Measurements from ENCODE around the gene OR52K1. TPM values are rescaled to one million over a fixed set of nuclear protein-coding genes. Genes with fewer than 3 reads are reported as not detected.

The OR52K1 gene
- total RNA-seq, 1 experiment from 2014 or later: not detected

- no peak for DNase-seq (ENCODE audit: low read depth, low spot score)
- H3K36me3 ChIP-seq (ENCODE audit: control insufficient read depth in 1 of 2, insufficient read depth in 2 of 2, low read length in 2 of 2): no peaks in the 10 kb centered on the region
- no peak overlapping the region for H3K4me2 ChIP-seq (ENCODE audit: low read length)
- no peaks in the 10 kb centered on the region for H3K4me1 ChIP-seq (ENCODE audit: control insufficient read depth in 1 of 2, insufficient read depth in 2 of 2, low read length in 2 of 2)
- ATAC-seq: no peak
- POLR2A ChIA-PET: no interaction called here
- TF ChIP-seq EZH2 (IDR thresholded peaks at IDR 0.05) (no peak), CEBPB (IDR thresholded peaks at IDR 0.05; ENCODE audit: low read depth) (no peak), ZNF274 (IDR thresholded peaks at IDR 0.05; ENCODE audit: low read depth, low read length) (no peak), SP1 (IDR thresholded peaks at IDR 0.05; ENCODE audit: low read depth) (no peak), ATF3 (IDR thresholded peaks at IDR 0.05) (no peak), EZH2phosphoT487 (IDR thresholded peaks at IDR 0.05; ENCODE audit: borderline replicate concordance) (no peak)
- H3K4me3 ChIP-seq (replicated peaks in 1 of 2; ENCODE audit: low read depth in 1 of 2, low read length in 2 of 2): no peak overlapping the region
- no TSS peak for BruUV-seq (replicated peaks)
- no peaks in the 10 kb centered on the region for H4K20me1 ChIP-seq (ENCODE audit: insufficient read depth)
- H2AFZ ChIP-seq (ENCODE audit: low read depth, low read length, poor library complexity, severe bottlenecking): no peak overlapping the region
- no peak overlapping the region for H3K9ac ChIP-seq (ENCODE audit: low read length)
- H3K9me2 ChIP-seq (ENCODE audit: insufficient read depth): no peaks in the 10 kb centered on the region
- H3K27me3 ChIP-seq (ENCODE audit: insufficient read depth, low read length): peaks cover 35% of the 10 kb centered on the region
- H3K79me2 ChIP-seq (ENCODE audit: insufficient read depth, low read length): no peaks in the 10 kb centered on the region
- intact Hi-C loops (cut with micrococcal nuclease): no loop called here
- H3K9me3 ChIP-seq (ENCODE audit: control insufficient read depth in 1 of 2, insufficient read depth in 1 of 2, low read depth in 1 of 2, low read length in 2 of 2): no peaks in the 10 kb centered on the region
- CTCF ChIA-PET: interaction anchor here (5.6 kb wide), 1 partner anchor 305 kb away, joined by 62 read pairs; no protein-coding TSS in a partner anchor
- RAD21 ChIA-PET (ENCODE audit: low non-redundant PET in 1 of 2, low total read pairs in 2 of 2, uncharacterized antibody in 2 of 2, unreplicated experiment in 2 of 2): no interaction called here
- no peak overlapping the region for H3K27ac ChIP-seq (ENCODE audit: low read depth, low read length)
Observed at GRCh38 chr11:4491878-4492606, 9.6 kb downstream of the OR52K1 start.

- Histone ChIP-seq H3K4me3 (replicated peaks in 1 of 2; ENCODE audit: low read depth in 1 of 2, low read length in 2 of 2) (no peak overlapping the region), H3K79me2 (ENCODE audit: insufficient read depth, low read length) (no peaks in the 10 kb centered on the region), H3K27me3 (ENCODE audit: insufficient read depth, low read length) (peaks cover 45% of the 10 kb centered on the region), H3K9me3 (ENCODE audit: control insufficient read depth in 1 of 2, insufficient read depth in 1 of 2, low read depth in 1 of 2, low read length in 2 of 2) (no peaks in the 10 kb centered on the region), H3K9me2 (ENCODE audit: insufficient read depth) (no peaks in the 10 kb centered on the region), H4K20me1 (ENCODE audit: insufficient read depth) (no peaks in the 10 kb centered on the region), H2AFZ (ENCODE audit: low read depth, low read length, poor library complexity, severe bottlenecking) (no peak overlapping the region), H3K4me1 (ENCODE audit: control insufficient read depth in 1 of 2, insufficient read depth in 2 of 2, low read length in 2 of 2) (no peaks in the 10 kb centered on the region), H3K27ac (ENCODE audit: low read depth, low read length) (no peak overlapping the region), H3K4me2 (ENCODE audit: low read length) (no peak overlapping the region), H3K36me3 (ENCODE audit: control insufficient read depth in 1 of 2, insufficient read depth in 2 of 2, low read length in 2 of 2) (no peaks in the 10 kb centered on the region), H3K9ac (ENCODE audit: low read length) (no peak overlapping the region)
- ATAC-seq (peak; percentile 29), DNase-seq (ENCODE audit: low read depth, low spot score) (no peak)
- ChIA-PET POLR2A (interaction anchor here (0.6 to 1.5 kb wide), 2 partner anchors 306 to 317 kb away, joined by 4 to 6 read pairs; no protein-coding TSS in a partner anchor), RAD21 (ENCODE audit: low non-redundant PET in 1 of 2, low total read pairs in 2 of 2, uncharacterized antibody in 2 of 2, unreplicated experiment in 2 of 2) (interaction anchor here (0.9 to 1.5 kb wide), 2 partner anchors 306 to 307 kb away, joined by 3 to 6 read pairs; no protein-coding TSS in a partner anchor), CTCF (interaction anchor here (0.5 to 5.6 kb wide), 7 partner anchors 9 to 310 kb away, joined by 3 to 62 read pairs (median 4); partner anchors contain the start of gene OR52K1)
- TF ChIP-seq ZBTB33 (IDR thresholded peaks at IDR 0.05; ENCODE audit: extremely low read depth, insufficient replicate concordance, low read length) (no peak), CTCF (IDR thresholded peaks at IDR 0.05 in 2 of 3, conservative IDR thresholded peaks at IDR 0.05 in 1 of 3; ENCODE audit: borderline replicate concordance in 1 of 3, insufficient read depth in 1 of 3, low read depth in 2 of 3, low read length in 2 of 3) (0 out of 6 replicates have a peak, but pooled peaks of 1 of the 3 experiments have one; percentile 1)
- intact Hi-C loops (cut with micrococcal nuclease): loop anchor here (1.0 kb wide), 1 partner anchor 306 kb away; no protein-coding TSS in a partner anchor
- no TSS peak for BruUV-seq (replicated peaks)
Observed at GRCh38 chr11:4493480-4493818, 11.0 kb downstream of the OR52K1 start.

Measured in HCT116 (cell line).